ENCODE measurements around the gene PAM. TPM values are rescaled to one million over a fixed set of nuclear protein-coding genes. Genes with fewer than 3 reads are reported as not detected.
A peak's percentile ranks its signal among the peaks of the same experiment; 100 is the strongest.

PAM gene
- total RNA-seq, 2 experiments from 2014 or later = 15.1 to 16.1 TPM

DNA sequence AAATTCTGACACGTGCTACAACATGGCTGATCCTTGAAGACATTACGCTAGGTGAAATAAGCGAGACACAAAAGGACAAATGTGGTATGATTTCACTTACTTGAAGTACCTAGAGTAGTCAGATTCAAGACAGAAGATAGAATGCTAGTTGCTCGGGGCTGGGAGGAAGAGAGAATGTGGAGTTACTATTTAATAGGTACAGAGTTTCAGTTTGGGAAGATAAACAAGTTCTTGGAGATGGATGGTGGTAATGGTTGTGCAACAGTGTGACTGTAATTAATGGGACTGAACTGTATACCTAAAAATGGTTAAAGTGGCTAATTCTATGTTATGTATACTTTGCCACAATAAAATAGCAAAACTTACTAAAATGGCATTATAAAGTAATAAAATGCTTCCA is 34.4 kb downstream of the PAM start:
- no peaks in the 10 kb centered on the region for H3K27me3 ChIP-seq (ENCODE audit: control insufficient read depth in 1 of 2, insufficient read depth in 2 of 2, low read length in 2 of 2)
- ChIA-PET CTCF (no interaction called here), POLR2A (no interaction called here)
- H3K4me1 Mint-ChIP-seq (ENCODE audit: low read depth) = no peaks in the 10 kb centered on the region
- no peak overlapping the region for H3K27ac ChIP-seq (ENCODE audit: low read depth in 1 of 2, low read length in 2 of 2)
- no peak for DNase-seq
- H3K36me3 ChIP-seq (ENCODE audit: insufficient read depth, low read length) = no peaks in the 10 kb centered on the region
- no peak overlapping the region for H3K4me3 Mint-ChIP-seq
- no peak overlapping the region for H3K4me3 ChIP-seq (ENCODE audit: low read length)
- no peaks in the 10 kb centered on the region for H3K36me3 Mint-ChIP-seq (ENCODE audit: low read depth)
- no peak overlapping the region for H3K27ac Mint-ChIP-seq
- no peaks in the 10 kb centered on the region for H3K4me1 ChIP-seq (ENCODE audit: insufficient read depth, low read length)
- no peaks in the 10 kb centered on the region for H3K9me3 ChIP-seq (ENCODE audit: control insufficient read depth in 1 of 2, insufficient read depth in 1 of 2, low read length in 2 of 2)
- TF ChIP-seq, protein P1, sequence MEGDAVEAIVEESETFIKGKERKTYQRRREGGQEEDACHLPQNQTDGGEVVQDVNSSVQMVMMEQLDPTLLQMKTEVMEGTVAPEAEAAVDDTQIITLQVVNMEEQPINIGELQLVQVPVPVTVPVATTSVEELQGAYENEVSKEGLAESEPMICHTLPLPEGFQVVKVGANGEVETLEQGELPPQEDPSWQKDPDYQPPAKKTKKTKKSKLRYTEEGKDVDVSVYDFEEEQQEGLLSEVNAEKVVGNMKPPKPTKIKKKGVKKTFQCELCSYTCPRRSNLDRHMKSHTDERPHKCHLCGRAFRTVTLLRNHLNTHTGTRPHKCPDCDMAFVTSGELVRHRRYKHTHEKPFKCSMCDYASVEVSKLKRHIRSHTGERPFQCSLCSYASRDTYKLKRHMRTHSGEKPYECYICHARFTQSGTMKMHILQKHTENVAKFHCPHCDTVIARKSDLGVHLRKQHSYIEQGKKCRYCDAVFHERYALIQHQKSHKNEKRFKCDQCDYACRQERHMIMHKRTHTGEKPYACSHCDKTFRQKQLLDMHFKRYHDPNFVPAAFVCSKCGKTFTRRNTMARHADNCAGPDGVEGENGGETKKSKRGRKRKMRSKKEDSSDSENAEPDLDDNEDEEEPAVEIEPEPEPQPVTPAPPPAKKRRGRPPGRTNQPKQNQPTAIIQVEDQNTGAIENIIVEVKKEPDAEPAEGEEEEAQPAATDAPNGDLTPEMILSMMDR (IDR thresholded peaks at IDR 0.05) = no peak
- intact Hi-C loops (cut with DNase I, micrococcal nuclease) = loop anchor here in 1 of 2 experiments (10.0 kb wide), 1 partner anchor 205 kb away; no protein-coding TSS in a partner anchor
- no peaks in the 10 kb centered on the region for H3K27me3 Mint-ChIP-seq
- no peaks in the 10 kb centered on the region for H3K9me3 Mint-ChIP-seq
- no peak for ATAC-seq (ENCODE audit: poor library complexity)

DNA sequence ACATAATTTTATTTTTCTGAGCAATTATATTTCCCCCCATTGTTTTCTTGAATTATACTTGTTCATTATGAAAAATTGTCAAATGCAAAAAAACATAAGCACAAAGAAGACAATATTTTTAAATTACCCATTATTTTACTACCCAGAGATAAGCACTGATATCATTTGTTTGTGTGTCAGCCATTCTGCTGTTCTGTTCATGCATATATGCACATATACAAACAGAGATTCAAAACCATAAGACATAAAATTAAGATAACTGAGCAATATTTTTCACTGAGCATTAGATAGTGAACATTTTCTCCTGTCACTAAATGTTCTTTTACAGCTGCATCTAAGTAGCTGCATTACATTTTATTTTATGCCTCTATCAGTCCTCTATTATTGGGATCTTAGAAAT is 35.6 kb downstream of the PAM start:
- ATAC-seq (ENCODE audit: poor library complexity) = no peak
- intact Hi-C loops (cut with DNase I, micrococcal nuclease) = no loop called here
- DNase-seq = no peak

DNA sequence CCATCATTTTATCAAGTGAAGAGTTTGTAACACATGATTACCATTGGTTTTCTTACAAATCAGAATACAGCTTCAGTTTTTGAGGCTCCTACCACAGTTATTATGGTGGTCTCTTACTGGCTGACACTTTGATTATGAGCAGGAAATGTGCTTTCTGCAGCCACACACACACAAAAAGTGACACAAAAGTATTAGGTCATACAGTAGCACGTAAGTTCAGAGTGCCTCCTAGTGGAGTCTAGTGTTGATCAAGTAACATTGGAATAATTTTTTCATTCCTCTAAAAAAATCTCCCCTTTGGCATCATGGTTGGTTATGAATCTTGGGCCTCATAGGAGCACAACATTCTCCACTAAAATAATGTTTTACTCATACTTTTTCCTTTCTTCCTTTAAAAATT is 37.6 kb downstream of the PAM start:
- TF ChIP-seq, protein P1 (IDR thresholded peaks at IDR 0.05) = no peak
- Mint-ChIP-seq H3K27me3 (no peaks in the 10 kb centered on the region), H3K36me3 (ENCODE audit: low read depth) (no peaks in the 10 kb centered on the region), H3K4me3 (no peak overlapping the region), H3K4me1 (ENCODE audit: low read depth) (peaks cover 7% of the 10 kb centered on the region), H3K9me3 (no peaks in the 10 kb centered on the region), H3K27ac (no peak overlapping the region)
- H3K9me3 ChIP-seq (ENCODE audit: control insufficient read depth in 1 of 2, insufficient read depth in 1 of 2, low read length in 2 of 2) = no peaks in the 10 kb centered on the region
- ATAC-seq (ENCODE audit: poor library complexity) (no peak), DNase-seq (peak in 3 of 14 experiments; percentile 30 to 45 (median 31))
- ChIA-PET CTCF (no interaction called here), POLR2A (no interaction called here)
- H3K4me1 ChIP-seq (ENCODE audit: insufficient read depth, low read length) = no peaks in the 10 kb centered on the region
- no peaks in the 10 kb centered on the region for H3K27me3 ChIP-seq (ENCODE audit: control insufficient read depth in 1 of 2, insufficient read depth in 2 of 2, low read length in 2 of 2)
- no peak overlapping the region for H3K4me3 ChIP-seq (ENCODE audit: low read length)
- H3K27ac ChIP-seq (ENCODE audit: low read depth in 1 of 2, low read length in 2 of 2) = no peak overlapping the region
- intact Hi-C loops (cut with DNase I, micrococcal nuclease) = no loop called here
- H3K36me3 ChIP-seq (ENCODE audit: insufficient read depth, low read length) = no peaks in the 10 kb centered on the region

More for the DNA sequence above, 35.6 kb downstream of the PAM start:
- no peaks in the 10 kb centered on the region for H3K4me1 Mint-ChIP-seq (ENCODE audit: low read depth)
- Histone ChIP-seq H3K4me1 (ENCODE audit: insufficient read depth, low read length) (no peaks in the 10 kb centered on the region), H3K36me3 (ENCODE audit: insufficient read depth, low read length) (no peaks in the 10 kb centered on the region), H3K9me3 (ENCODE audit: control insufficient read depth in 1 of 2, insufficient read depth in 1 of 2, low read length in 2 of 2) (no peaks in the 10 kb centered on the region), H3K27ac (ENCODE audit: low read depth in 1 of 2, low read length in 2 of 2) (no peak overlapping the region), H3K27me3 (ENCODE audit: control insufficient read depth in 1 of 2, insufficient read depth in 2 of 2, low read length in 2 of 2) (no peaks in the 10 kb centered on the region), H3K4me3 (ENCODE audit: low read length) (no peak overlapping the region)
- CTCF ChIA-PET = interaction anchor here (1.4 kb wide), 1 partner anchor 10 kb away, joined by 4 read pairs; no protein-coding TSS in a partner anchor
- H3K36me3 Mint-ChIP-seq (ENCODE audit: low read depth) = no peaks in the 10 kb centered on the region
- no peaks in the 10 kb centered on the region for H3K9me3 Mint-ChIP-seq
- H3K4me3 Mint-ChIP-seq = no peak overlapping the region
- TF ChIP-seq, protein P1 (IDR thresholded peaks at IDR 0.05) = no peak
- H3K27ac Mint-ChIP-seq = no peak overlapping the region
- no peaks in the 10 kb centered on the region for H3K27me3 Mint-ChIP-seq
- POLR2A ChIA-PET = no interaction called here

Data from CD4-positive, alpha-beta T cell (primary cell).